Lower leg skin (tissue), 4 donors: ENCODE results near the gene RBSN. TPM values are rescaled to one million over a fixed set of nuclear protein-coding genes. Genes with fewer than 3 reads are reported as not detected.

ENCODE experiments used
- DNase-seq, 2 donors: peaks; one replicate each; pipeline ENCODE4 v3.0.0-alpha.2; 2019; ENCODE audit warnings: low spot score in 2 of 2
- H3K4me3 ChIP-seq: fragments of 200-600 bp; sonication (generic); 2 replicates; pipeline ENCODE4 v1.5.1; 2017; ENCODE audit warnings: mild to moderate bottlenecking, low read depth; ENCODE audit not compliant: poor library complexity, severe bottlenecking
- CTCF ChIP-seq, 3 donors: fragments of 450-650 bp; IDR thresholded peaks; one replicate each; pipeline ENCODE4 v1.5.1; 2016; ENCODE audit warnings: antibody characterized with exemption in 3 of 3, mild to moderate bottlenecking in 3 of 3, moderate library complexity in 2 of 3
- POLR2A ChIP-seq, 2 donors: fragments of 450-650 bp; IDR thresholded peaks; one replicate each; pipeline ENCODE4 v1.6.1; 2016 to 2017; ENCODE audit warnings: antibody characterized with exemption in 2 of 2, mild to moderate bottlenecking in 1 of 2, moderate library complexity in 1 of 2
- WGBS, 2 donors: methylation state at CpG; one replicate each; pipeline ENCODE4 v1.1.5; 2018; 5-methylcytosine and 5-hydroxymethylcytosine counted together
- intact Hi-C: fragments of 100-400 bp; cut with DNase I; formaldehyde crosslinking; loops from one replicate; pipeline ENCODE4 v1.15.0; 2023; ENCODE audit warnings: low total_unique reads
- total RNA-seq, 4 donors: library from RNA; depleted of rRNA; stranded (reverse); fragments of >200 nt; gene quantifications; one replicate each; pipeline ENCODE4 v1.1.0, GENCODE V29; 2016

Gene RBSN
- total RNA-seq, 4 donors from 2014 or later: 23.5 to 28.7 (median 28.0) TPM

- no peak for DNase-seq
- H3K4me3 ChIP-seq: no peak overlapping the region
- 87 to 90% methylated on average over 5 of the region's 5 CpGs for WGBS, 2 donors
- intact Hi-C loops: no loop called here
- no peak for TF ChIP-seq POLR2A (IDR thresholded peaks at IDR 0.05)
- TF ChIP-seq CTCF (IDR thresholded peaks at IDR 0.05): no peak
Observed at GRCh38 chr3:15094187-15094875, 4.6 kb downstream of the RBSN start.

DNA sequence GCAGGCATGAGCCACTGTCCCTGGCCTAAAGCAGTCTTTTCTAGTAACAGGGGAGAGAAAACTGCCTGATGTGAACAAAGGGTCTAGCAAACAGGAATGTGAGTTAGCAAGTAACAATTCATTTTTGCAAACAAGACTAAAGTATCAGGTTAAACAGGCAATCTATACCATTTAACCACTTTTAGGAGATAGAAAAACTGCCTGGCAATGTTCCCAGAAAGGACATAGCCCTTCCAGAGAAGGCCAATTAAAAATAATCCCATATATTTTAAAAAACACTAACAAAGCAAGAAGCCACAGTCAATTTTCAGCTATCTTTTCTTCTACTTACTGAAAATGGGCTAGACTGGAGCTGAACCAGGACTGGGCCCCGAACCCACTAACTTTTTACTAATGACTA lies 6.3 kb downstream of the RBSN start:
- H3K4me3 ChIP-seq: no peak overlapping the region
- intact Hi-C loops: no loop called here
- TF ChIP-seq POLR2A (IDR thresholded peaks at IDR 0.05) (no peak), CTCF (IDR thresholded peaks at IDR 0.05) (no peak)
- DNase-seq: no peak
- WGBS, 2 donors: 90 to 100% methylated on average over 1 of the region's 1 CpG

- 81 to 85% methylated on average over 5 of the region's 5 CpGs for WGBS, 2 donors
- intact Hi-C loops: no loop called here
- TF ChIP-seq CTCF (IDR thresholded peaks at IDR 0.05) (no peak), POLR2A (IDR thresholded peaks at IDR 0.05) (no peak)
- H3K4me3 ChIP-seq: no peak overlapping the region
- no peak for DNase-seq
Observed at GRCh38 chr3:15091575-15091974, 7.4 kb downstream of the RBSN start.

GRCh38 chr3:15089201-15089600 lies 9.7 kb downstream of the RBSN start:
- 85 to 96% methylated on average over 1 of the region's 1 CpG for WGBS, 2 donors
- no peak for TF ChIP-seq CTCF (IDR thresholded peaks at IDR 0.05)
- no peak for TF ChIP-seq POLR2A (IDR thresholded peaks at IDR 0.05)
- intact Hi-C loops: no loop called here
- no peak for DNase-seq
- H3K4me3 ChIP-seq: no peak overlapping the region

DNA sequence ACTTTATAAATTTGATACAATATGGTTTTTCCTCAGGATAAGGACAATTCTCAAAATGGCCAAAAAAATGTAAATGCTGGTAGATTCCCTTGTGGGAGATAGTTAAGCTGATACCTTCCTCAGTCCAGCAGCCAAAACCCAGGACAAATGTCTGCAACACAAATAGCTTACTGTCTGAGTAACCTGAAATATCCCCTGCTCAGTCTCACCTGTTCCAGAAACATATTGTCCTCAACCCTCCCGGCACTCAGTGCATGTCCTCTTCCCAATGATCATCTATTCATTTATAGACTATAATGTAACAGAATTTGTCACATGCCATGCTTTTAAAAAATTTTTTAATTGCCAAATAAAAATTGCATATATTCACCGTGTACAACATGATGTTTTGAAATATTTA lies 12.2 kb downstream of the RBSN start:
- DNase-seq: no peak
- no peak overlapping the region for H3K4me3 ChIP-seq
- TF ChIP-seq POLR2A (IDR thresholded peaks at IDR 0.05): no peak
- intact Hi-C loops: no loop called here
- WGBS, 2 donors: 87 to 93% methylated on average over 2 of the region's 2 CpGs

DNA sequence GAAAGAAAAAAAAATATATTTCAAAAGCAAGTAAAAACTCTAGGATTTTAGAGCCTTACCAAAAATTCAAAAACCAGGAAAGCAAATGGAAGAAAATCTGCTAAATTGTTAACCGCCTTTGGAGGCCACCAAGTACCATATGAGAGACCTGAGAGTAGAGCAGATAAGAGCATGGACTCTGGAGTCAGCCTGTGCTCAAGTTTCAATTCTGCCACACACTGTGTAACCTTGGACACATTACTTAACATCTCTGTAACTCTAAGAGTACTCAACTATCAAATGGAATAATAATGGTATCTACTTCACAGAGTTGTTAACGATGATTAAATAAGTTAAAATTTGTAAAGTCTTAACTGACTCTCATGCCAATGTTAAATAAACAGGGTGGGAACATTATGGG lies 12.7 kb downstream of the RBSN start:
- intact Hi-C loops: no loop called here
- no peak overlapping the region for H3K4me3 ChIP-seq
- WGBS, 2 donors: 91 to 100% methylated on average over 2 of the region's 2 CpGs
- DNase-seq: no peak
- TF ChIP-seq POLR2A (IDR thresholded peaks at IDR 0.05): no peak
- TF ChIP-seq CTCF (IDR thresholded peaks at IDR 0.05): no peak
